ENCODE data around the gene ELMO3.
A peak's percentile ranks its signal among the peaks of the same experiment; 100 is the strongest.

The ELMO3 gene

DNA sequence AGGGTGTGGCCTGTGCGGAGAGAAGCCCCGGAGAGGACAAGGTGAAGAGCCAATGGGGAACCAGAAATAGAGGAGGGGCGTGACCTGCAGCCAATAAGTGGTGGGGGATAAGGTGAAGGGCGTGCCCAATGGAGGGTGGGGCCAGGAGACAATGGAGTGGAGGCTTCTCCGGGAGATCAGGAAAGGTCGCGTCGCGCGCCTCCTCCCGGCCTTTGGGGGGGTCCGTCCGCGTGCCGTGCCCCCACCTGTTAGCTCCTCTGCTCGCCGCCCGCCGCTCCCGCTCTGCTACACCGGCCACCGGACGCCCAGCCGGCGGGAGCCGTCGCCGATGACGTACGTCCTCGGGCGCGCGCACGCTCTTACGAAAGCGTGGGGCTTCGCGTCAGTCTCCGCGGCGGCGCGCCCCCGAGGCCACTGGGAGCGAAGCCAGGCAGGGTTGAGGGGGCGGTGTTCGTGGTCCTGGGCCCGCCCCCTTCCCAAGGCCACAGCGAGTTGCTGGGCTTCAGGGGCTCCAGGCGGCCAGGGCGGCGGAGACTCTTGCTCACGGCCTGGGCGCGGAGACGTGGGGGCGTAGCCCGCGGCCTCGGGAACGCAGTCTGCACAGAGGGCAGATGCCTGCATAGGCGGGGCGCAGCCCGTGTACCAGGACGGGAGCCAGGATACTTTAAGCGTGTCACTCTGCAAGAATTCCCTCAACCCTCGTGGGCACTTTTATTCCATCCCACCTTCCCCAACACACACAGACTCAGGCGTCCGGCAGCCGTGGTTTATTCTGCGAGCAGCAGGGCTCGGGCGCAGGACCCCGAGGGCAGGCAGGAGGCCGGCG is 15.1 kb upstream of the ELMO3 start, which contains the start of gene MATCAP1:
Gene MATCAP1 (minus strand): TSS at position 337 of the 826 bp plus-strand sequence. CDS start 3,353 bp downstream, outside the sequence.
- peak; percentile 92 for DNase-seq

DNA sequence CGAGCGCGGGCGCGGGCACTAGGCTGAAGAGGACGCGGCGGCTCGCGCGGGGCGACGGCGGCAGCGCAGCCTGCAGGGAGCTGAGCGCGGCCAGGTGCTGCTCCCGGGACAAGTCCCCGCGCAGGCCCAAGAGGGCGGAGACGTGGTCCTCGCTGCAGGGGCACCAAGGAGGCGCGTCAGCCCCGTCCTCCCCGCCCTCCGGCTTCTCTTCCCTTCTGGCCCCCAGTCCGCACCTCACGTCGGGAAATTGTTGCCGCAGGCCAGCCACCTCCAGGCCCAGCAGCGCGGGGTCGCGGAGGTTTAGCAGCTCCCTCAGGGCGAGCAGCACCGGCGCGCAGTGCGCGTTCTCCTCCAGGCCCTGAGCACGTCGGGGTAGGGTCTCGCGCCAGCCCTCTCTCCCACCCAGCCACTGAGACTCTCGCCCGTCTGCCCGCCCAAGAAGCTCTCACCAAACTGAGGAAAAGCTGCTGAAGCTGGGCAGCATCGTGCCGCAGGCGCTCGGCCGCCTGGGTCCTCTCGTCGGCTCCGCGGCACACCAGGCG is 14.4 kb upstream of the ELMO3 start:
- no peak for DNase-seq

DNA sequence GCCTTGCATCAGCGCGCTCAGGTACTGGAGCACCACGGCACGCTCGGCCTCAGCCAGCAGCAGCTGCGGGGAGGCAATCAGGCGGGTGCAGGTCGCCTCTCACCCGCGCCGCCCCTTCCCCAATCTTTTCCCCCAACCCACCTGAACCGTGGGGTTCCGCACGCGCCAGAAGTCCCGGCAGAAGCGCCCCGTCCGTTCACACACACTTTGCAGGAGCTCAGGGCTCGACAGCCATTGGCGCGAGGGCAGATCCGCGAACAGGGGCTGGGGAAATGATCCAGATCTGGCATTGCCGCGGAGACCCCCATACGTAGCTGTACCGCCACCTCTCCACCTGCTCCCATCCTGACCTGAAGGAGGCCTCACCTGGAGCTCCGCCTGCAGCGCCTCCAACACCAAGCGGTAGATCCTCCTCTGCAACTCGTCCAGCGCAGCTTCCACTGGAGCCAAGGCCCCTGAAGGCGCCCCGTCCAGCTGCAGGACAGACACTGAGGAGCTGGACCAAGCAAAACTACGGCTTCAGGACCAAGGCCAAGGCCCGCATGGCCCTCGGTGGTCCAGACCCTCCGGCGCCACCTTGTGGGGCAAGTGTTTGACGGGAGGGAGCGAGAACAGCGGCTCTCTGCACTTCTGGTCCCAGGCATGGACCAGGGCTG is 13.8 kb upstream of the ELMO3 start:
- peak; percentile 68 for DNase-seq

DNA sequence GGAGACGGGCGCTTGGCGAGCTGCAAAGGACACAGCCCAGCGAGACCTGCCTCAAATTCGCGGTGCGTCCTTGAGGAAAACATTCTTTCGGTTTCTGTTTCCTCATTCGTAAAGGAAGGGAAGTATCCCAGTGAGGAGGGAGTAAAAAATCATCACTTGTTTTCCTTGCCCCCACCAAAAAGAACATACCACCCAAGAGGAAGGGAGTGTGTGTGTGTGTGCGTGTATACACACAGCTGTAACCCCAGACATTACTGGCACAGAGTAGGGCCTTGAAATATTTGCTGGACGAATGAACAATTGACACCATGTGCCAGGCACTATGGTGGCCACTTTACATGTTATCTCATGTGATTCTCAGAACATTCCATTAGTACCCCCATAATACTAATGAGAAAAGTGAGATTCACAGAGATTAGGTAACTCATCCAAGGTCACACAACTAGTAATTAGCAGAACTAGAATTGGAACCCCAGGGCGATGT is 13.2 kb upstream of the ELMO3 start:
- DNase-seq: no peak

DNA sequence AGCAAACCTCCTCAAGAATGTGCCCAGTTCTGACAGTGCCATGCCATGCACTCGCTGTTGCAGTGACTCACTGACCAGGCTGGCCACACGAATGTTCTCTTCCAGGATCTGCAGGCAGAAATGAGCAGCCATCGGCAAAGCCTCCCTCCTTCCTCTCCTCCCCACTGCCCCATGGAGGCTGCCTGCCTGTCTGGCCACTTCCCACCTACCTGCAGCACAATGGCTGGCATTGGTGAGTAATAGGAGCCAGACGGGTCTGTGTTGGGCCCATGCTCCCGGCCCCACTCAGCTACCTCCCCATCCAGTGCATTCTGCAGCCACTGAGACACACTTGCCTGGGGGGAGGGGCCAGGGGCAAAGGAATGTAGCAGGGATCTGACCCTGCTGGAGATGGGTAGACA is 12.4 kb upstream of the ELMO3 start:
- DNase-seq: no peak

DNA sequence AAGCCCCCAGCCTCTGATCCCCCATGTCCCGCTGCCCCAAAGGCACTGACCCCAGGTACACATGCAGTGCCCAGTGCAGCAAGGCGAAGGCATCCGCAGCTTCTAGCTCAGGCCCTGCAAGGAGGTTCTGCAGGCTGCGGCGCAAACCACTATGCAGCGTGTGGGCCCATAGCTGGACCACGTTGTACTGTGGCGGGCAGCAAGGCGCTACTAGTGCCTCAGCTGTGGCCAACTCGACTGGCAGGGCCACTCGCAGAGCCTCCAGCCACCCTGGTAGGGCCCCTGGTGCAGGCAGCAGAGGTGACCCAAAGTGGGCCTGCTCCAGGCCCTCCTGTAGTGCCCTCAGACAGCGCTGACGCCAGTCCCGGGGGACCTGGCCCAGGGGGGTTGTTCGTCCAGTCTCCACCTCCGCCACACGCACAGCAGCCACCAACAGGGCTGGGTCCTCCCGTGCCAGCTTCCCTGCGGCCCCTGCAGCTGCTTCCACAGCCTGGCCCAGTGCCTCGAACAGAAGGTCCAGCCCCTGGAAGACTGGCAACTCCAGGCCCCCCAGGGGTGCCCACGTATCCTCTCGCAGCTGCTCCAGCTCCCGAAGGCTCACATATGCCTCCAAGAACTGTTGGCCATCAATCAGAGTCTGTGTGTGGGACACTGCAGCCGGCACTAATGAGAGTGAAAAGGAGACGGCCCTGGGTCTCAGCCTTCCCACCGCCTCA is 11.6 kb upstream of the ELMO3 start:
- no peak for DNase-seq

DNA sequence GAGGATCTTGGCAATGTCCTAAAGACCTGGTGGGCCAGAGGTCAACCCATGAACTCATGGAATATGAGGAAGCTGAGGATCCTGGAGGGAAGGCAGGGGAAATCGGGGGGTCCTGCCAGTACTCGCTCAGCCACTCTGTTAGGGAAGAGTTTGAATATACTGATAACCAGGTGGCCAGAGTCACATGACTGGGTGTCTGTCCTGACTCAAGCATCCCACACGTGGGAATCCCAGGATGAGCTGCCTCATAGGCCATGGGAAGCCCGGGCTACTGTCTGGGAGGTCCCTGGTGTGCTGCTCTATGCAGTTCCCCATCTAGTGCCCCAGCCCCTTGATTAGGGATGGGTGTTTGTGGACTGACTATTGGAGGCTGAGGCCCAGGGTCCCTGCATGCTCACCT is 10.6 kb upstream of the ELMO3 start:
- DNase-seq: no peak

DNA sequence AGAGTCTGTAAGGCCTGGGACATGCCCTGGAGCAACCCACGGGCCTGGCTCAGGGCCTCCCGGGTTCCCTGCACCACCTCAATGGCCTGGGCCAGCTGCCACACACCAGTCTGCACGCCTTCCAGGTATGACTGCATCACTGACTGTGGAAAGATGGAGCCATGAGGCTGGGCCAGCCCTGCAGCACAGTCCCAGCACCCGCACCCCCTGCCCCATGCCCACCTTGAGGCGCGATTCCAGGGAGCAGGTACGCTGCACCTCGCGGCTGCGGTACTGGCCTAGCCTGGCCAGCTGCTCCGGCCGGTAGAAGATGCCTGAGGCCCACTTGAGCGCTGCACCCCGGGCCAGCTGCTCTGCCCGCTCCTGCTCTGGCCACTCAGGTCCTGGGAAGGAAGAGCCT is 10.1 kb upstream of the ELMO3 start:
- no peak for DNase-seq

DNA sequence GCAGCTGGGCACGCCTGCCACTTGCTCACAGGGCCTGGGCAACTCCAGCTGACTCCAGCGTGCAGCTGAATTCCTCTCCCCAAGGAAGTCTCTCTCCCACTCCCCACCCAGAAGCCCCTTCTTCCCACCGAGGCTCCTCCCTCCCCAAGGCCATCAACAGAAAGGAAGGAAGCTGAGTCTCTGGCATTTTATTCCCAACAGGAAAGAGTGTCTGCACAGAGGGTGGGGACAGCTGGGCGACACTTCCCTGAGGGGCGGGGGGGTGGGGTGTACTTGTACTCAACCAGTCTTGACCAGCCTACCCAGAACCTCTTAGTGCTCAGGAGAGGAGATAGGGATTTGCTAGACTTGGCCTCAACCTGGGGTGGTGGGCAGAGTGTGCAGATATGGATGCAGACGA is 8.9 kb upstream of the ELMO3 start, which contains the start of gene EXOC3L1:
Gene EXOC3L1 (minus strand): TSS at position 96 of the 400 bp plus-strand sequence. CDS start 460 bp downstream, outside the sequence.
- no peak for DNase-seq

DNA sequence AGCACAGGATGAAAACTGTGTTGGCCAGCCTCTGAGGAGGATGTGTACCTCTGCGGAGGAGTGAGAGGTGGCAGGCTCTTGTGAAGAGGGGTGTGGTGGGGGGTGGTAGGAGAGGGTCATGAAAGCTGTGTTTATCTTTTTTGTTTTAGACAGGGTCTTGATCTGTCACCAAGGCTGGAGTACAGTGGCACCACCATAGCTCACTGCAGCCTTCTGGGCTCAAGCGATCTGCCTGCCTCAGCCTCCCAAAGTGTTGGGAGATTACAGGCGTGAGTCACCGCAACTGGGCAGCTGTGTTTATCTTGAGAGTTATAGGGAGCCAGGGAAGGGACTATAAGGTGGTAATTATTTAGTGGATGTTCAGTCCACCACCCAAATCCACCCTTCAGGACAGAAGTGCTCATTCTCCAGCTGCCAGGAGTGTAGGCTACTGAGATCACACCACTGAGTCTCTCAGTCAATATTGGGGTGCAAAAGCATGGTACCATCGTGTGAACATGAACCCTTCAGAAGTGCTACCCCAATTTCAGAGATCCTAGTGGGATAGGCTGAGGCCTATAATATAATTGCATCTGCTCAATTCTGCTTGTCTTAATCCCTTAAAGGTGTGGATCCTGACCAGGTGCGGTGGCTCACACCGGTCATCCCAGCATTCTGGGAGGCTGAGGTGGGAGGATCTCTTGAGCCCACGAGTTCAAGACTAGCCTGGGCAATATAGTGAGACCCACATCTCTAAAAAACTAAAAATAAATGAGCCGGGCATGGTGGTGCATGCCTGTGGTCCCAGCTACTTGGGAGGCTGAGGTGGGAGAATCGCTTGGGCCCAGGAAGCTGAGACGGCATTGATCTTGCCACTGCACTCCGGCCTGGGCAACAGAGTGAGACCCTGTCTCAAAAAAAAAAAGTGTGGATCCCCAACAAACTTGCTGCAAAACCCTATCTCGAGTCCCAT is 8.2 kb upstream of the ELMO3 start:
- no peak for DNase-seq

DNA sequence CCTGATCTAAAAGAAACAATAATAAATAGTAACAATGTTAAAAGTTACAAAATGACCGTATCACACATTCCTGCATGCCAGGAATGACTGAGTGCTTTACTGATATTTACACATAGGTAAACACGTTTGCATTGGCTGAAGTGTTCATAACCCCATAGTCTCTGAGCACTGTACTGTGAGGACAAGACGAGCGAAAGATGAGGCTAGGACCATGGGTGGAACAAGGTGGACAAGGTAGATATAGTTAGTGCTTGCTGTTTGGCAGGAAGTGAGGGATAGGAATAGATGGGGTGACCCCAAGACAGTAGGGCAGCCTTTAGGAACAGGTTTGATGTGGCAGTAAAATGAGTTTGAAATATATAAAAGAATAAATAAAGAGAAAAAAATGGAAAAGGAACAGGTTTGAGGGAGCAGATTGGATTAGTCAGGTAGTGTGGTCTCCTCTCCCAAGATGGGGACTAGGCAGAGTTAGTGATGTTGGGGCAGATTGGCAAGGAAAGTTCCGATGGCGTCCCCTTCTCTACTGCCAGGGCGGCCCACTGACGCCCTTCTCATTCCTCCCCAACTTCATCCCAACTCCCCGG is 7.4 kb upstream of the ELMO3 start:
- DNase-seq: no peak

DNA sequence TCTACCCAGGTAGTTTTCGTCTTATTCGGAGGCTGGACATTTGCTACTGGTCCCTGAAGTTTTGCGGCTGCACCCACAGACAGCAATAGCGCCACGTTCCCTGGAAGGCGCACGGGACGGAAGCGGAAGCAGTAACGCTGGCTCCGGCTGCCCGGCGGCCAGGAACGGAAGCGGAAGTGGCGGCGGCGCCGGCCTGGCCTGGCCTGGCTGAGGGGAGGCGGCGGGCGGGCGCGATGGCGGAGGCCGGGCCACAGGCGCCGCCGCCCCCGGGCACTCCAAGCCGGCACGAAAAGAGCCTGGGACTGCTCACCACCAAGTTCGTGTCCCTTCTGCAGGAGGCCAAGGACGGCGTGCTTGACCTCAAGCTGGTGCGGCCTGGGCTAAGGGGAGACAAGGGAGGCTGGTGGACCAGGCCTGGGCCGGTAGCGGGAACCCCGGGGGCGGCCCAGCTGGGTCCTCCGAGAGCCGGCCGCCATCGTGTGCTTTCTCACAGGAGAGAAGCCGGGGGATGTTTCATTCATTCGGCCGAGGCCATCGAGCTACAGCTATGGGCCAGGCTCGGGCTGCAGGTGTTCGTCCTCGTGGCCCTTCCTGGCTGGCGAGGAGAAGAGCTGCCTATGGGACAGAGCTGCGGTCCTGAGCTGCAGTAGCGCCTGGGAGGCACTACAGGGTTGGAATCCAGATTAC is 6.8 kb upstream of the ELMO3 start, which contains the start of gene E2F4:
Gene E2F4 (plus strand): TSS at position 161 of the 687 bp plus-strand sequence. CDS start 73 bp downstream, at position 234.
- peak; percentile 87 for DNase-seq

DNA sequence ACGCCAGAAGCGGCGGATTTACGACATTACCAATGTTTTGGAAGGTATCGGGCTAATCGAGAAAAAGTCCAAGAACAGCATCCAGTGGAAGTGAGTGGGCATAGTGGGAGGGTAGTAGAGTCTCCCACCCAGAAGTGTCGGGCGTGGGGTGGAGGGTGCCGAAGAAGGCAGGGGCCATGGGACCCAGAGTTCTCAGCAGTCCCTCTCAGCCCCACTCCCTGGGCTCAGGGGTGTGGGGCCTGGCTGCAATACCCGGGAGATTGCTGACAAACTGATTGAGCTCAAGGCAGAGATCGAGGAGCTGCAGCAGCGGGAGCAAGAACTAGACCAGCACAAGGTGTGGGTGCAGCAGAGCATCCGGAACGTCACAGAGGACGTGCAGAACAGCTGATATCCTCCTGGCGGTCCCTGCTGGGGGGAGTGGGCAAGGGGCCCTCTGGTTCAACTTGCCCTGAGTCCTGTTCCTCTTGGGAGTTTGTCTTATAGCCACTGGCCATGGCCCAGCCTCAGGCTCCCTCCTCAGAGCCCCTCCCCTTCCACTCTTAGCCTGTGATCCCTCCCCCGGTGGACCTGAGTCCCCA is 6.1 kb upstream of the ELMO3 start:
- DNase-seq: no peak

DNA sequence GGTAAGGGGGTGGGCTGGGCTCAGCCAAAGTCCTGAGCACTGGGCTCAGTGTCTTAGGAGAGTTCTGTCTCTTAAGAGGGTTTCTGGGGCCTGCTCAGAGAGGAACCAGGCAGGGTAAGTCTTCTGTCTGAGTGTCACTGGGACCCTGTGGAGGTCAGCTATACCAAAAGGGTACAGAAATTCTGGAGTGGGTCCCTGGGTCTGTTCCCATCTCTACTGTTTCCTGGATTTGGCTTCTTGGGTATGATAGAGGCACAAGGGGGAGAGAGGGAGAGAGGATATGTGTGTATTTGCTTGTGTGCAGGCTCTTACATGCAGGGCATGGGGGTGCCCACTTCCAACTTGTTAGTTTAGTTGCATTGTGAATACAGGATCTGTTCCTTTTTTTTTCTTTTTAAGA is 5.4 kb upstream of the ELMO3 start:
- DNase-seq: no peak

DNA sequence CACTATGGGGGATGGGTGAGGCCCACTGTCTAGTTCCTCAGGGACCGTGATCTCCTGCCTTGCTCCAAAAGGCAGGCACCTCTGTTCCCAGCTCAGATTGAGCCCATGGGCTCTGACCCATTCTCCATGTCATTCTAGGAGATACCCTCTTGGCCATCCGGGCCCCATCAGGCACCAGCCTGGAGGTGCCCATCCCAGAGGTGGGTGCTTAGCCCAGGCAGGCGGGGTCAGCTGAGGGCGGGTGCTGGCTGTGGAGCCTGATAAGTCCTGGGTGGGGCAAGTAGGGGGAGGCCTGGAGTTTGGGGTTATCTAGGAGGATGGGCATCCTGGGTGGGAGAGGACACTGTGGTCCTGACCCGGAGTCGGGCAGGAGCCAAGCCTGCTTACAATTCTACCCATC is 4.7 kb upstream of the ELMO3 start:
- no peak for DNase-seq

DNA sequence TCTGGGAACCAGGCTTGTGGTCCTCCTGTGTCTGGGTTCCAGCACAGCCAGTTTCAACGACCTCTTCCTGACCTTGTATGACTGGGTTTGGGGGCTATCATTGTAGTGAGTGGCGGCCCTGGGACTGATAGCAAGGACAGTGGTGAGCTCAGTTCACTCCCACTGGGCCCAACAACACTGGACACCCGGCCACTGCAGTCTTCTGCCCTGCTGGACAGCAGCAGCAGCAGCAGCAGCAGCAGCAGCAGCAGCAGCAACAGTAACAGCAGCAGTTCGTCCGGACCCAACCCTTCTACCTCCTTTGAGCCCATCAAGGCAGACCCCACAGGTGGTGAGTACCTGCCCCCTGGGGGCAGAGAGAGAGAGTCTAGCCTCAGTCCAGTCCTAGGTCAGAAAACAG is 3.3 kb upstream of the ELMO3 start:
- DNase-seq: no peak

DNA sequence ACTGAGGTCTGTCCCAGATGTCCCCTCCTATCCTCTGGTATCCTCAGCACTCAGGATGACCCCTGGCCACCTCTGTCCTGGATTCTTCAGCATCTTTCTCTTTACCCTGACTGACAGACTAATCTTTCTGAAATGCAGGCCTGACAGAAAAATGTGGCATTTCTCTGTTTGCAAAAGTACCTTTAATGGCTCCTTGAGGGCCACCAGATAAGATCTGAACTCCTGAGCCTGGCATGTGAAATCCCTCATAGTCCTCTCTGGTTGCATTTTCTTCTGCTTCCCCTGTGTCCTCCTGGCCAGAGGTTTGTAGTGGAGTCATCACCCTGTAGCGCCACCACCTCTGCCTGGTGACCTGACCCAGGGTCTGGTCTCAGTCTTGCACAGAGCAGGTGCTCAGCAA is 2.0 kb upstream of the ELMO3 start:
- no peak for DNase-seq

DNA sequence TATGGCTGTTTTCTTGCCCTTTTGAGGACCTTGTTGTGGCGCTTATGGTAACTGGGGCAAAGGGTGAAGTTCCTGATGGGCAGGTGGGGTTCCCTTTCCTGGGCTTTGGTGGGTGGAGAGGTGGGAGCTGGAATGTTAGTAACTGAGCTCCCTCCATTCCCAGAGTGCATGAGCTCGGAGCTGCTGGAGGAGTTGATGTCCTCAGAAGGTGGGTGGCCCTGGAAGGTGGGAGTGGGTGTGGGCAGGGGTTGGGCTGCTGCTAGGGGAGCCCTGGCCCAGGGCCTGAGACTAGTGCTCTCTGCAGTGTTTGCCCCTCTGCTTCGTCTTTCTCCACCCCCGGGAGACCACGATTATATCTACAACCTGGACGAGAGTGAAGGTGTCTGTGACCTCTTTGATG is 1.2 kb upstream of the ELMO3 start:
- DNase-seq: no peak

DNA sequence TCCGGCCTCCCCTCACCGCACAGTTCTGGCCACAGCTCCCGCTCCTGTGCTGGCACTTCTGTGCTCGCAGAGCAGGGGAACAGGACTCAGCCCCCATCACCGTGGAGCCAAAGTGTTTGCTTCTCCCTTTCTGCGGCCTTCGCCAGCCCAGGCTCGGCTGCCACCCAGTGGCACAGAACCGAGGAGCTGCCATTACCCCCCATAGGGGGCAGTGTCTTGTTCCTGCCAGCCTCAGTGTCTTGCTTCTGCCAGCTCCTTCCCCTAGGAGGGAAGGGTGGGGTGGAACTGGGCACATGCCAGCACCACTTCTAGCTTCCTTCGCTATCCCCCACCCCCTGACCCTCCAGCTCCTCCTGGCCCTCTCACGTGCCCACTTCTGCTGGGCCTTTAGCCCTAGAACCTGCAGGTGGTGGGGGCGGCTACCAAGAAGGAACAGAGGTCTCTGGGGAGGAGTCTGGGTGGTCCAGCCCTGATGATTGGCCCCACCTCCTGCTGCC is 645 bp upstream of the ELMO3 start:
- no peak for DNase-seq

DNA sequence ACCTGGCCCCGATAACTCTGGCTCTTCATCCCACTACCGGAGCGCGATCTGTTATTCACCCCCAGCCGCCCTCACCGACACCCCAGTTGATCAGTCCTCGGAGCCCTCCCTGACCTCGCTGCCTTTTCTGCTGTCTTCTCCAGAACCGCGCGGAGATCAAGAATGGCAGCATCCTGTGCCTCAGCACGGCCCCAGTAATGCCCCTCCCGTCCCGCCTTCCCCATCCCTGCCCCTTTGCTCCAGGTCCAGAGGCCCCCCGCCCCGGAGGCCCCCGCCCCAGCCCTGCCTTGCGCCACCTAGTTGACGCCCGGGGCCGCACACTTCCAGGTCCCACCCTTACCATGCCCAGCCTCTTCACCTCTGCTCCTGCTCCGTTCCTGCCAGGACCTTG is 872 bp downstream of the ELMO3 start:
- DNase-seq: no peak
